GM19025 (cell line): ENCODE measurements around the gene COG6.

Source experiments
- ATAC-seq: cut with Tn5 transposase; IDR thresholded peaks from one replicate; pipeline ENCODE4 v1.9.1; 2021; ENCODE audit warnings: mild to moderate bottlenecking, low read depth, moderate library complexity; ENCODE audit not compliant: unreplicated experiment

Gene COG6

GRCh38 chr13:39675904-39676303 lies 20.4 kb downstream of the COG6 start:
- no peak for ATAC-seq

- no peak for ATAC-seq
These were observed 20.9 kb downstream of the COG6 start for GRCh38 chr13:39676315-39676876.

- no peak for ATAC-seq
These were observed 26.8 kb downstream of the COG6 start for GRCh38 chr13:39682310-39682709.

GRCh38 chr13:39682788-39683187 lies 27.3 kb downstream of the COG6 start:
- peak; percentile 61 for ATAC-seq

- ATAC-seq = no peak
These were observed 29.2 kb downstream of the COG6 start for GRCh38 chr13:39684531-39685137.

GRCh38 chr13:39685652-39686051 lies 30.2 kb downstream of the COG6 start:
- ATAC-seq = no peak

- ATAC-seq = no peak
These were observed 32.8 kb downstream of the COG6 start for GRCh38 chr13:39688278-39688677.

GRCh38 chr13:39688699-39689405 lies 33.4 kb downstream of the COG6 start:
- ATAC-seq = no peak

- no peak for ATAC-seq
These were observed 37.4 kb downstream of the COG6 start for GRCh38 chr13:39692660-39693438.

- no peak for ATAC-seq
These were observed 43.8 kb downstream of the COG6 start for GRCh38 chr13:39699274-39699673.

- no peak for ATAC-seq
These were observed 57.2 kb downstream of the COG6 start for GRCh38 chr13:39712626-39713025.

GRCh38 chr13:39729156-39729555 lies 73.7 kb downstream of the COG6 start:
- no peak for ATAC-seq

- ATAC-seq = no peak
These were observed 79.5 kb downstream of the COG6 start for GRCh38 chr13:39734952-39735351.

GRCh38 chr13:39737047-39737446 lies 81.6 kb downstream of the COG6 start:
- ATAC-seq = no peak

- ATAC-seq = no peak
These were observed 85.3 kb downstream of the COG6 start for GRCh38 chr13:39740761-39741160.

GRCh38 chr13:39748961-39749360 lies 93.5 kb downstream of the COG6 start:
- no peak for ATAC-seq

- no peak for ATAC-seq
These were observed 94.1 kb downstream of the COG6 start for GRCh38 chr13:39749528-39749927.

- no peak for ATAC-seq
These were observed 96.3 kb downstream of the COG6 start for GRCh38 chr13:39751805-39752204.

- no peak for ATAC-seq
These were observed 105.1 kb downstream of the COG6 start for GRCh38 chr13:39760521-39760920.

- ATAC-seq = no peak
These were observed 110.5 kb downstream of the COG6 start for GRCh38 chr13:39765801-39766463.
